Measurements from ENCODE around the gene TMEM63A. TPM values are rescaled to one million over a fixed set of nuclear protein-coding genes. Genes with fewer than 3 reads are reported as not detected.

TMEM63A gene
- total and polyA plus RNA-seq, 2 experiments from 2014 or later = 11.9 to 13.5 TPM

DNA sequence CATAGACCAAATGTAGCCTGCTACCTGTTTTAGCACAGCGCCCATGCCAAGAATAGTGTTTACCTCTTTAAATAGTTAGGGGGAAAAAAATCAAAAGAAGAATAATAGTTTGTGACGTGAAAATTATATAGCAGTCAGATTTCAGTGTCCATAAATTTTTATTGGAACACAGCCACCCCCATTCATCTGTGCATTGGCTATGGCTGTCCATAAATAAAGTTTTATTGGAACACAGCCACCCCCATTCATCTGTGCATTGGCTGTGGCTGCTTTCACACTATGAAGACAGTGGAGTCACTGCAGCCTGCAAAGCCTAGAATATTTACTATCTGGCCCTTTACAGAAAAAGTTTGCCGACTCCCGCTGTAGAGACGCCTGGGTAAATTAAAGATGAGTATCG, 51.3 kb downstream of the TMEM63A start:
- Histone ChIP-seq H3K4me1 (ENCODE audit: insufficient read depth) (no peaks in the 10 kb centered on the region), H3K27ac (no peak overlapping the region), H2AFZ (no peak overlapping the region), H3K9me2 (ENCODE audit: insufficient read depth) (no peaks in the 10 kb centered on the region), H3K36me3 (ENCODE audit: low read depth) (no peaks in the 10 kb centered on the region), H3K27me3 (replicated peaks; ENCODE audit: insufficient read depth) (no peaks in the 10 kb centered on the region), H3K9ac (no peak overlapping the region), H3K4me2 (ENCODE audit: unreplicated experiment) (no peak overlapping the region), H4K20me1 (ENCODE audit: insufficient read depth) (no peaks in the 10 kb centered on the region), H3K9me3 (ENCODE audit: low read depth) (no peaks in the 10 kb centered on the region), H3K4me3 (no peak overlapping the region), H3F3A (ENCODE audit: insufficient read depth) (no peaks in the 10 kb centered on the region), H3K79me2 (ENCODE audit: insufficient read depth) (no peaks in the 10 kb centered on the region)
- 94 to 96% methylated on average over 6 of the region's 6 CpGs for WGBS, 2 experiments (ENCODE audit: low coverage in 1 of 2, low lambda C conversion rate in 2 of 2, missing lambda C conversion rate in 2 of 2)
- in situ Hi-C loops (cut with MboI) = no loop called here
- TF ChIP-seq EZH2phosphoT487 (IDR thresholded peaks at IDR 0.05; ENCODE audit: insufficient read depth, low read depth) = no peak
- no peak for DNase-seq

DNA sequence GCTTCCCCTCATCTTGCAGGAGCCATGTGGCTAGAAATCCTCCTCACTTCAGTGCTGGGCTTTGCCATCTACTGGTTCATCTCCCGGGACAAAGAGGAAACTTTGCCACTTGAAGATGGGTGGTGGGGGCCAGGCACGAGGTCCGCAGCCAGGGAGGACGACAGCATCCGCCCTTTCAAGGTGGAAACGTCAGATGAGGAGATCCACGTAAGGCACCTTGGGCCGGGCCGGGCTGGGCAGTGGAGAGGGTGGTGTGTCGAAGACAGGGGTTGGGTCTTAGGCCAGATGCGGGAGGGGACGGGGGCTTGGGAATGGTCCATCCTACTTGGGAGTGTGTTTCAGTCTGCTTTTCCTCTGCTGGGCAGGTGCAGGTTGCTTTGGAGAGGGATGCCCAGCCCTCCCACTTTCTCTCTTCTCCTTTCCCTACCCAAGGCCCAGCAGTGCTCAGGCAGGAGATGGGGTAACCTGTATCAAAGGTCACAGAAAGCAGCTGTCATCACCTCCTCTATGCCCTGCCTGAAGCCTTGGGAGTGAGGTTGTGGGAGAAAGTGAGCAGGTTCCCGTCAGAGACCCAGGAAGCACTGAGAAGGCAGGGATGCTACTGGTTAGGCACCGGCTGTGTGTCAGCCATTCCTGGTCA, 53.4 kb downstream of the TMEM63A start:
- no peaks in the 10 kb centered on the region for H3K36me3 ChIP-seq (ENCODE audit: low read depth)
- H3K4me3 ChIP-seq = no peak overlapping the region
- H3K4me1 ChIP-seq (ENCODE audit: insufficient read depth) = no peaks in the 10 kb centered on the region
- H2AFZ ChIP-seq = no peak overlapping the region
- no peak overlapping the region for H3K4me2 ChIP-seq (ENCODE audit: unreplicated experiment)
- H4K20me1 ChIP-seq (ENCODE audit: insufficient read depth) = no peaks in the 10 kb centered on the region
- no peaks in the 10 kb centered on the region for H3K79me2 ChIP-seq (ENCODE audit: insufficient read depth)
- H3F3A ChIP-seq (ENCODE audit: insufficient read depth) = no peaks in the 10 kb centered on the region
- no peaks in the 10 kb centered on the region for H3K27me3 ChIP-seq (replicated peaks; ENCODE audit: insufficient read depth)
- TF ChIP-seq EZH2phosphoT487 (IDR thresholded peaks at IDR 0.05; ENCODE audit: insufficient read depth, low read depth) = no peak
- TF ChIP-seq EZH2 (IDR thresholded peaks at IDR 0.05; ENCODE audit: insufficient read depth, poor library complexity, severe bottlenecking) = no peak
- H3K27ac ChIP-seq = no peak overlapping the region
- DNase-seq = no peak
- no peak overlapping the region for H3K9ac ChIP-seq
- H3K9me3 ChIP-seq (ENCODE audit: low read depth) = no peaks in the 10 kb centered on the region
- 86 to 87% methylated on average over 14 of the region's 14 CpGs for WGBS, 2 experiments (ENCODE audit: low coverage in 1 of 2, low lambda C conversion rate in 2 of 2, missing lambda C conversion rate in 2 of 2)
- no peaks in the 10 kb centered on the region for H3K9me2 ChIP-seq (ENCODE audit: insufficient read depth)
- in situ Hi-C loops (cut with MboI) = no loop called here

- Histone ChIP-seq H3K9ac (no peak overlapping the region), H3K9me3 (ENCODE audit: low read depth) (no peaks in the 10 kb centered on the region), H3F3A (ENCODE audit: insufficient read depth) (no peaks in the 10 kb centered on the region), H3K4me1 (ENCODE audit: insufficient read depth) (no peaks in the 10 kb centered on the region), H3K27ac (no peak overlapping the region), H2AFZ (no peak overlapping the region), H3K27me3 (replicated peaks; ENCODE audit: insufficient read depth) (no peaks in the 10 kb centered on the region), H3K9me2 (ENCODE audit: insufficient read depth) (no peaks in the 10 kb centered on the region), H4K20me1 (ENCODE audit: insufficient read depth) (no peaks in the 10 kb centered on the region), H3K4me3 (no peak overlapping the region), H3K79me2 (ENCODE audit: insufficient read depth) (no peaks in the 10 kb centered on the region), H3K36me3 (ENCODE audit: low read depth) (no peaks in the 10 kb centered on the region), H3K4me2 (ENCODE audit: unreplicated experiment) (no peak overlapping the region)
- WGBS, 2 experiments (ENCODE audit: low coverage in 1 of 2, low lambda C conversion rate in 2 of 2, missing lambda C conversion rate in 2 of 2) = 84 to 87% methylated on average over 8 of the region's 8 CpGs
- in situ Hi-C loops (cut with MboI) = no loop called here
- no peak for DNase-seq
- TF ChIP-seq EZH2 (IDR thresholded peaks at IDR 0.05; ENCODE audit: insufficient read depth, poor library complexity, severe bottlenecking) (no peak), EZH2phosphoT487 (IDR thresholded peaks at IDR 0.05; ENCODE audit: insufficient read depth, low read depth) (no peak)
These were observed 55.1 kb downstream of the TMEM63A start for GRCh38 chr1:225827076-225827475.

DNA sequence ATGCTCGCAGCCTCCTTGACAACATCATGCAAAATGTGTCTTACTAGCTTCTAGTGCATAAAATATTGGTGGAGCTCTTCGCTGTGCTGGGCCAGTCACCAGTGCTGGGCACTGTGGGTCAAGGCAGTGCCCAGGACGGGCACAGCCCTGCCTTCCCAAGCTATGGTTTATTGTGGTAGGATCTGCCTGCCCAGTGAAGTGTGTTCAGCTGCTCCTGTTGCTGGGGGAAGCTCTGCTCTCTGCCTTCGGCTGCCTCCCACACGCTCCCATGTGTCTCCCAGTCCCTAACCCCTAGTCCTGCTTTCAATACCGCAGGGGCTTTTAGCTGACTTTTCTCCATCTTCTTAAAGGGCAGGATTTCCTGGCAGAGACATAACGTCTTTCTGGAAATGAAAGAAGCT, 56.6 kb downstream of the TMEM63A start:
- no peaks in the 10 kb centered on the region for H3K9me2 ChIP-seq (ENCODE audit: insufficient read depth)
- in situ Hi-C loops (cut with MboI) = no loop called here
- no peaks in the 10 kb centered on the region for H4K20me1 ChIP-seq (ENCODE audit: insufficient read depth)
- H3K4me3 ChIP-seq = no peak overlapping the region
- no peaks in the 10 kb centered on the region for H3K27me3 ChIP-seq (replicated peaks; ENCODE audit: insufficient read depth)
- no peaks in the 10 kb centered on the region for H3K9me3 ChIP-seq (ENCODE audit: low read depth)
- H3K27ac ChIP-seq = no peak overlapping the region
- no peak overlapping the region for H3K9ac ChIP-seq
- no peak for DNase-seq
- no peaks in the 10 kb centered on the region for H3K79me2 ChIP-seq (ENCODE audit: insufficient read depth)
- no peaks in the 10 kb centered on the region for H3F3A ChIP-seq (ENCODE audit: insufficient read depth)
- 58 to 61% methylated on average over 7 of the region's 7 CpGs for WGBS, 2 experiments (ENCODE audit: low coverage in 1 of 2, low lambda C conversion rate in 2 of 2, missing lambda C conversion rate in 2 of 2)
- H3K4me2 ChIP-seq (ENCODE audit: unreplicated experiment) = no peak overlapping the region
- TF ChIP-seq EZH2phosphoT487 (IDR thresholded peaks at IDR 0.05; ENCODE audit: insufficient read depth, low read depth) = no peak
- H2AFZ ChIP-seq = no peak overlapping the region
- H3K4me1 ChIP-seq (ENCODE audit: insufficient read depth) = no peaks in the 10 kb centered on the region
- H3K36me3 ChIP-seq (ENCODE audit: low read depth) = no peaks in the 10 kb centered on the region

DNA sequence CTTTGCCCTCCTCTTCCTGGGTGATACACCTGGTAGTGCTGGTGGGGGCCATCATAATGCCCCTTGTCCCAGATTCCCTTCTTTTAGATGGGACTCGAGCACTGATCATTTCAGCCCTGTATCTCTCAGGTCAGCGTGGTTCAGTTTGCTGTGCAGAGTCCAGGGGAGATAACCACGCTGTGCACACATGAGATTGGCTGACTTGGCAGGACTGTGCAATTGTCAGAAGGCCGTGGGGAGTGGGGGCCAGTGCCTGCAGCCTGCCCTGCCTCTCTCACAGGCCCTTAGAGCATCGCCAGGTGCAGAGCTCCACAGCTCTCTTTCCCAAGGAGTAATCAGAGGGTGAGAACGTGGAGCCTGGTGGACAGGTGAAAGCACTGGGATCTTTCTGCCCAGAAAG, 57.1 kb downstream of the TMEM63A start:
- H3K4me3 ChIP-seq = no peak overlapping the region
- no peak for DNase-seq
- no peaks in the 10 kb centered on the region for H3K36me3 ChIP-seq (ENCODE audit: low read depth)
- in situ Hi-C loops (cut with MboI) = no loop called here
- no peak overlapping the region for H3K9ac ChIP-seq
- no peak overlapping the region for H3K27ac ChIP-seq
- H4K20me1 ChIP-seq (ENCODE audit: insufficient read depth) = no peaks in the 10 kb centered on the region
- H3K9me3 ChIP-seq (ENCODE audit: low read depth) = no peaks in the 10 kb centered on the region
- no peak overlapping the region for H2AFZ ChIP-seq
- no peaks in the 10 kb centered on the region for H3K79me2 ChIP-seq (ENCODE audit: insufficient read depth)
- H3K9me2 ChIP-seq (ENCODE audit: insufficient read depth) = no peaks in the 10 kb centered on the region
- H3K4me1 ChIP-seq (ENCODE audit: insufficient read depth) = no peaks in the 10 kb centered on the region
- 78 to 79% methylated on average over 6 of the region's 6 CpGs for WGBS, 2 experiments (ENCODE audit: low coverage in 1 of 2, low lambda C conversion rate in 2 of 2, missing lambda C conversion rate in 2 of 2)
- no peaks in the 10 kb centered on the region for H3K27me3 ChIP-seq (replicated peaks; ENCODE audit: insufficient read depth)
- H3K4me2 ChIP-seq (ENCODE audit: unreplicated experiment) = no peak overlapping the region
- H3F3A ChIP-seq (ENCODE audit: insufficient read depth) = no peaks in the 10 kb centered on the region
- TF ChIP-seq EZH2 (IDR thresholded peaks at IDR 0.05; ENCODE audit: insufficient read depth, poor library complexity, severe bottlenecking) (no peak), EZH2phosphoT487 (IDR thresholded peaks at IDR 0.05; ENCODE audit: insufficient read depth, low read depth) (no peak)
